NCI-H226 (cell line): Measurements from ENCODE around the gene CXCL17.

Source experiments
- DNase-seq: peaks from one replicate; pipeline ENCODE4 v3.0.0-alpha.2; 2015

CXCL17 gene

GRCh38 chr19:42423462-42424344, 19.0 kb downstream of the CXCL17 start:
- DNase-seq: peak; percentile 39

- no peak for DNase-seq
Observed at GRCh38 chr19:42422901-42423461, 19.8 kb downstream of the CXCL17 start.

GRCh38 chr19:42422092-42422900, 20.4 kb downstream of the CXCL17 start:
- no peak for DNase-seq

GRCh38 chr19:42421591-42422031, 21.1 kb downstream of the CXCL17 start:
- peak; percentile 84 for DNase-seq

GRCh38 chr19:42421101-42421500, 21.6 kb downstream of the CXCL17 start:
- DNase-seq: no peak

- peak; percentile 45 for DNase-seq
Observed at GRCh38 chr19:42420055-42420544, 22.6 kb downstream of the CXCL17 start.

GRCh38 chr19:42419309-42419708, 23.4 kb downstream of the CXCL17 start:
- DNase-seq: no peak

- DNase-seq: no peak
Observed at GRCh38 chr19:42412661-42413076, 30.1 kb downstream of the CXCL17 start.

- DNase-seq: peak; percentile 56
Observed at GRCh38 chr19:42412227-42412626, 30.5 kb downstream of the CXCL17 start.

GRCh38 chr19:42411581-42412178, 31.1 kb downstream of the CXCL17 start:
- DNase-seq: no peak

GRCh38 chr19:42410371-42410770, 32.4 kb downstream of the CXCL17 start:
- no peak for DNase-seq

GRCh38 chr19:42409477-42409876, 33.3 kb downstream of the CXCL17 start:
- DNase-seq: no peak

- no peak for DNase-seq
Observed at GRCh38 chr19:42407816-42408175, 35.0 kb downstream of the CXCL17 start.

- no peak for DNase-seq
Observed at GRCh38 chr19:42407085-42407815, 35.5 kb downstream of the CXCL17 start.

GRCh38 chr19:42406111-42406510, 36.6 kb downstream of the CXCL17 start:
- no peak for DNase-seq

GRCh38 chr19:42403586-42403985, 39.2 kb downstream of the CXCL17 start:
- no peak for DNase-seq

GRCh38 chr19:42402376-42403116, 40.2 kb downstream of the CXCL17 start:
- DNase-seq: no peak

- DNase-seq: peak; percentile 48
Observed at GRCh38 chr19:42401365-42402303, 41.1 kb downstream of the CXCL17 start.

GRCh38 chr19:42400404-42400803, 42.3 kb downstream of the CXCL17 start:
- DNase-seq: no peak
